GM18526 (cell line): ENCODE data around the gene PCBP4.

Source experiments
- POLR2A ChIP-seq: IDR thresholded peaks from 3 replicates; pipeline ENCODE4 v1.6.1; 2011; ENCODE audit not compliant: insufficient read length; ENCODE audit errors: extremely low read depth

The PCBP4 gene

GRCh38 chr3:51999846-52000245 is 32.6 kb upstream of the PCBP4 start:
- no peak for TF ChIP-seq POLR2A

GRCh38 chr3:51998774-51999173 is 31.5 kb upstream of the PCBP4 start:
- TF ChIP-seq POLR2A, result no peak

GRCh38 chr3:51997935-51998596 is 30.8 kb upstream of the PCBP4 start:
- TF ChIP-seq POLR2A, result no peak

GRCh38 chr3:51997172-51997571 is 29.9 kb upstream of the PCBP4 start:
- TF ChIP-seq POLR2A, result no peak

GRCh38 chr3:51995346-51996163 is 28.3 kb upstream of the PCBP4 start, which contains the start of gene RPL29:
Gene RPL29, minus strand, starts transcription at chr3:51995895. Its CDS starts 434 bp downstream, at chr3:51995461.
- TF ChIP-seq POLR2A, result peak; percentile 97

- TF ChIP-seq POLR2A, result no peak
Observed at GRCh38 chr3:51994530-51994929, 27.3 kb upstream of the PCBP4 start.

GRCh38 chr3:51992017-51992682 is 24.9 kb upstream of the PCBP4 start:
- TF ChIP-seq POLR2A, result peak; percentile 27

- TF ChIP-seq POLR2A, result no peak
Observed at GRCh38 chr3:51988286-51989146, 21.3 kb upstream of the PCBP4 start.

GRCh38 chr3:51987568-51987967 is 20.3 kb upstream of the PCBP4 start:
- no peak for TF ChIP-seq POLR2A

GRCh38 chr3:51986010-51986947 is 19.0 kb upstream of the PCBP4 start:
- no peak for TF ChIP-seq POLR2A

- no peak for TF ChIP-seq POLR2A
Observed at GRCh38 chr3:51985063-51985462, 17.8 kb upstream of the PCBP4 start.

- TF ChIP-seq POLR2A, result no peak
Observed at GRCh38 chr3:51984269-51984647, 17.0 kb upstream of the PCBP4 start.

- TF ChIP-seq POLR2A, result no peak
Observed at GRCh38 chr3:51983578-51984268, 16.5 kb upstream of the PCBP4 start.
